ENCODE measurements around the gene PALD1.

- TF ChIP-seq CTCF (IDR thresholded peaks at IDR 0.05) (no peak), POLR2A (IDR thresholded peaks at IDR 0.05) (no peak)
Observed at GRCh38 chr10:70575874-70576802, 97.6 kb downstream of the PALD1 start.

Measured in adrenal gland (tissue), 5 donors.